HG02981 (cell line): ENCODE results near the gene NKD1.

Source experiments
- ATAC-seq: cut with Tn5 transposase; IDR thresholded peaks from one replicate; pipeline ENCODE4 v1.9.1; 2021; ENCODE audit warnings: mild to moderate bottlenecking, moderate library complexity; ENCODE audit not compliant: unreplicated experiment

The NKD1 gene

DNA sequence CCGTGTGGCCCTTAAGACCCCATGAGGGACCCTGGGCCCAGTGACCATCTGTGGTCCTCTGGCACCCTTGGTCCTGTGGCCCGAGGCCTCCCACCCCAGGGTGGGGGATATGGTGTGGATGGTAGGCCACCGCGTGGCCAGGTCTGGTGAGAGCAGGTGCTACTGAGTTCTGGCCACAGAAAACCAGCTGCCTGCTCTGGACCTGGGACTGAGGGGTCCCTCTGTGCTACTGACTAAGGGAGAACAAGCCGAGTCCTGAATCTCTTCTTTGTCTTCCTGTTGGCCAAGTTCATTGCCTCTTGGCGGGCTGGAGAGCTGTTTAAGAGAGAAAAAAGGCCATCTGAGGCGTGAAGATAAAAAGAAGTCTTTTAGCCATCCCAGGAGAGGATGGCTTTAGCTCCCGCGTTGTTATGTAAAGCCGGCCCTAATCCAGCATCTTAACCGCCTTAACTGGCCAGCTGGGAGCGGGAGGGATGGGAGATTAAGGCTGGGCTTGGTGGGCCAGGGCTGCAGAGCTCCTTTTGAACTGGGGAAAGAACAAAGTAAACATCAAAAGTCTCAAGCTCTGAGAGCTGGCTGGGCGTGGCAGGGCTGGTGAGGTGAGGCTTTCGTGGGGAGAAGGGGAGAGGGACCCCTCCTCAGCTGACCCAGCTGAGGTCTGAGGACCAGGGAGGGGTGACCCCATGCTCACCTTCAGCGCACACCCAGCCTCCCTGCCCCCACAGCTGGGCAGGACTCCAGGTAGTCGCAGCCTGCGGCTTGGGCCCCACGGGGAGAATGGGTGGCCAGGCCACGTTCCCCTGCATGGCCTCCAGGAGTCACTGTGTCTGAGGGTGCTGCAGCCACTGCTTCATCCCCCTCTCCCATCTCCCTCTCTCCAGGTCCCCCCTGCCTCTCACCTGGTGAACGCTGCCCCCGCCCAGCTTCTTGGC is 62.4 kb downstream of the NKD1 start:
- no peak for ATAC-seq

DNA sequence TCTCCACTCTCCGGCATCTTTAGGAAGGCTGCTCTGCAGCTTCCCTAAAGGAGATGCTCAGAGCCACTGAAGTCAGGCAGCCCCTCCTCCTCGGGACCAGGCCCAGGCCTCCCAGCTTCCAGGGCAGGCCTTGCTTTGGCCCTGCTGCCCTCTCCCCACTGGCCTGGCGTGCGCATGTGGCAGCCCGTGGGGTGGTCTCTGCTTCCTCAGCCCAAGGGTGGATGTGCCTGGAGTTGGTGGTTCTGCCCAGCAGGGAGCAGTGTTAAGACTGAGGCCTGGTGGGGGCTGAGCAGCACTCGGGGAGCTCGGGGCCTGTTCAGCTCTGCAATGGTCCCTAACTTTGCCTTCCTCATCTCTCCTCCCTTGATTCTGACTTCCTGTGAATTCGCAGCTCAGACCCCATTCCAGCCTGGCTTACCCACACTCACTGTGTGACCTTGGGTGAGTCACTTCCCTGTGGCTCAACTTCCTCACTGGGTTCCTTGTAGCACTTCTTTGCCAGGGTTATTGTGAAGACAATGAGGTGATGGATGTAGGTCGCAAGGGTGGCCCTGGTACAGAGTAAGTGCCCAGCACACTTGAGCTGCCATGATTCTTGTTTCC is 63.2 kb downstream of the NKD1 start:
- no peak for ATAC-seq

- no peak for ATAC-seq
These were observed 64.0 kb downstream of the NKD1 start for GRCh38 chr16:50611995-50612848.

- ATAC-seq = no peak
These were observed 64.6 kb downstream of the NKD1 start for GRCh38 chr16:50612849-50613198.

DNA sequence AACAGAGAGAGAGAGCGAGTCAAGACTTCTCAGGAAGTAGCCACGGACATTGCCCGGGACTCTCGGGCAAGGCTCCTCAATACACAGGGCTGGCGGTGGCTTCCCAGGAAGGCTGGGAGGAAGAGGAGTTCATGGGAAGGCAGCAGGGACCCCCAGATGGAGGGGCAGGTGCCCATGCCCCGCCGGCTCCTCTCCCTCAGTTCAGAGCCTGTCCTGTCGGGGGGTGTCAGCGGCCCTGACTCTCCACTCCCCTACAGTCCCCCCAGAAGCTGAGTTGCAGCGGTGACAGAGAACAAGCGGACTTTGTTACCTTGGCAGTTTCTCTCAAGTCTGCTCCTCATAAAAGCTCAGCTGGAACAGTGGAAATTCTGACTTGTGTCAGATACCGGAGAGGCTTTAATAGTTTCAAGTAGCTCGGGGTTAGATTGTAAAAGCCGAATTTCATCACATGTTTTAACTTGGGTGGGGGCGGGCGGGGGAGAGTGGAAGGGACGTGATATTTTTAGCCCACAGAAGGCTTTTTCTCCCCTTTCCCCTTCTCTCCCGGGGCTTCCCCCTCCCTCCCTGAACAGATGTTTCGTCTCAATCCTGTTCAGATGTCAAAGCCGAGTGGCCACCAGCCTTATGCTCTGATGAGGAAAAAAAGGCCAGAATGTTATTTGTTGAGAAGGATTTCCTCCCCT is 65.2 kb downstream of the NKD1 start:
- ATAC-seq = no peak

DNA sequence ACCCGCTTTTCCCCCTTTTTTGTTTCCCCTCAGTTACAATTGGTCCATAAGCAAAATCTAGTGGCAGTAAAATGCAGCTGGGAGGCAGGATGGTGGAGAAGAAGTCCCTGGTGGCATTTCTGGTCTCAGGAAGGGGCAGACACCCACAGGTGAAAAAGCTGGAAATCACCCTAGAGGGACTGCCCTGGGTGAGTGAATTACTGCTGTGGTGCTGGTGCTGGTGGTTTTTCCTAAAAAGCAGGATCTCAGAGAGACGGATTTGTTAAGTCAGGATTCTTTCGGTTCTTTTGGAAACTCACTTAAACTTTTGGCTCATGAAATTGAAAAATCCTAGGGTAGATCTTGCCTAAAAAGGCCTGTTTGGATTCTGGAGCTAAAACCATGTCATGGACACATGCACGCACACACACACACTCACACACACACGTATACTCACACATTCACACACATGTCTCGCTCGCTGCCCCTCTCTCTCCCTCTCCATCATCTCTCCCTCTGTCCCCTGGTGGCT is 65.8 kb downstream of the NKD1 start:
- no peak for ATAC-seq

DNA sequence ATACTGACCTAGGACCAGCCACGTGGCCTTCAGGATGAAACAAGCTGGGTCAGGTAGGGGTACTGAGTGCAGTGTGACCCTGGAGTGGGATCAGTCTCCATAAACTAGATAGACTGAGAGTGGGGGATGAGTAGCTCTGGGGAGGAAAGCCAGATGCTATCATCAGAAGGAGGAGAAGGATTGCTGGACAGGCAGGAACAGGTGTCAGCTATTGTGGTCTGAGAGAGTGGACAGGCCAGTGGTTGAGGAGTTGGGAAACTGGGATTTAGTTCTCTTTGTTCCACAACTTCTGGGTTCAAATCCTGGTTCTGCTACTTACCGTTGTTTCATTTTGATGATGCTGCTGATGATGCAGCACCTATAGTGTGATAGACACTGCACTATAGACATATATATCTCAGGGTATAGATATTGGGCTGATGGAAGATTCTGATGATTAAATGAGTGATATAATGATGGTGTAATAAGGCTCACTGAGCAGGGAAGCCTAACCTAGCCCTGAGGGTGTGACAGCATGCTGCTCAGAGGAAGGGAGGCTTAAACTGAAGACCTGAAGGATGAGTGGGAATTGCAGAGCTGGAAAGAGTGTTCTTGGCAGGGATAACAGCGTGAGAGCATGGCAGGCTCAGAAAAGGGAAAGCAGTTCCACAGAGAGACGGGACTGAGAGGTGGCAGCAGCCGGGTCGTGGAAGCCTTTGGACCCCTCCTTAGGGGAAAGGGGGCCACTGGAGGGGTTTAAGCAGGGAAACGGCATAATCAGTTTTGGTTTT is 66.9 kb downstream of the NKD1 start:
- ATAC-seq = no peak

- no peak for ATAC-seq
These were observed 67.7 kb downstream of the NKD1 start for GRCh38 chr16:50615891-50616290.

GRCh38 chr16:50616386-50616785 is 68.2 kb downstream of the NKD1 start:
- no peak for ATAC-seq

- ATAC-seq = no peak
These were observed 68.9 kb downstream of the NKD1 start for GRCh38 chr16:50616883-50617645.

DNA sequence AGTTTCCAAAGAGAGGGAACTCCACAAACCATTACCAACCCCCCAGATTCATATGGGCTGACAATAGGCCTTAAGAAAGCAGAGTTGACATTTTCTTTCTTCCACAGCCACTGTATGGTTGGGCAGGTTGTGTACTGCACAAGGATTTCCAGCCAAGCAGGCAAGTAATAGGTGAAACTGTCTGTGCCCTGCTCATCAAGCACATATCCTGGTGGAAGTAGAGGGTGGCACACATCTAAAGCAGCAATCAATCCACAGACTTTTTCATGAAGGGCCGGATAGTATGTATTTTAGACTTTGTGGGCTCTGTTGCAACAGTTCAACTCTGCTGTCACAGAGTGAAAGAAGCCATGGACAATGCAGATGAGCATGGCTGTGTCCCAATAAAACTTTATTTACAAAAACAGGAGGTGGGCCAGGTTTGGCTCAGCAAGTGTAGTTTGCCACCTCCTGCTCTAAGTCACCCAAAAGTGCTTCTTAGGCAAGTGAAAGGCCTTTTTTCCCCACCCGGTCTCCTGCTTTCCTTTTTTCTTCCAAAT is 69.5 kb downstream of the NKD1 start:
- ATAC-seq = no peak

- no peak for ATAC-seq
These were observed 70.2 kb downstream of the NKD1 start for GRCh38 chr16:50618238-50618918.

DNA sequence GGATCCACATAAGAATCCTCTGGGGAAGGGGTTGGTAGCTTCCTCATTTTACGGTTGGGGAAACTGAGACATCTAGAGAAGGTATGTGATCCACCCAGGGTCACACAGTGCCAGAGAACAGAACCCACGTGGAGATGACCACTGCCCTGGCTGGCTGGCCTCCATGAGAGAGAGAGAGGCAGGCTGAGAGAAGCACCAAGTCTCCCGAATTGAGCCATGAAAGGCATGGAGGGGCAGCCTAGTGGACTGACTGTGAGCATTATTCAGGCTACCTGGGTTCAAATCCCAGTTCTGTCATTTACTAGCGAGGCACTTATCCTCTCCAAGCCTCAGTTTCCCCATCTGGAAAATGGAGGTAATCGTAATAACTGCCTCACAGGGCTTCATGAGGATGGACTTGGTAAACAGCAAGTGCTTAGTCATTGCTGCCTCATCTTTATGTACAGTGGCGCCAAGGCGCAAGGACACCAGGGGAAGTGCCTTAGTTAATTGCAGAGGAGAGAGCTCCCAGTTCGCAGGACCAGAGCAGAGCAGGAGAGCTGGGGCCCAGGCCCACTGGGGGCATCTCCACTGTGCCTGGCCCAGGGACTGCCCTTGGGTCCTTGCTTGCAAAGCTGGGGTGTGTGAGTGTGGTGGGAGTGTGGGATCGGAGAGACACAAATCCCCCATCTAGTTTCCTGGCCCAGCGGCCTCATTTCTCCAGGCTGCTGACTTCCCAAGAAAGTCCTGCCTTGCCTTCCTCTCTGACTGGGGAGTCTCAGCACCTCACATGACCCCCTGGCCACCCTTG is 71.7 kb downstream of the NKD1 start:
- ATAC-seq = no peak

- ATAC-seq = no peak
These were observed 72.7 kb downstream of the NKD1 start for GRCh38 chr16:50620646-50621451.

DNA sequence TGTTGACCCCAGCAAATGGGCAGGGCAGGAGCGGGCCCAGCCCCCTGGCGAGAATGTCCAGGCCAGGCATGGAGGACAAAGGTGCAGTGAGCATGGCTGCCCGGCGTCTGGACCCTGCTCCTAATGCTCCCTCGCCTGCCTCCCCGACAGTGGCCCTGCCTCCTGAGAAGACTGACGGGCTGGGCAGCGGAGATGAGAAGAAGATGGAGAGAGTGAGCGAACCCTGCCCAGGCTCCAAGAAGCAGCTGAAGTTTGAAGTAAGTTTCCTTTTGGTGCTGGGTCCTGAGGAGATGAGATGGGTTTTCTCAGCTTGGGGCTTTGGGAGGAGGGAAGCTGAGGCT is 73.2 kb downstream of the NKD1 start:
- ATAC-seq = no peak

DNA sequence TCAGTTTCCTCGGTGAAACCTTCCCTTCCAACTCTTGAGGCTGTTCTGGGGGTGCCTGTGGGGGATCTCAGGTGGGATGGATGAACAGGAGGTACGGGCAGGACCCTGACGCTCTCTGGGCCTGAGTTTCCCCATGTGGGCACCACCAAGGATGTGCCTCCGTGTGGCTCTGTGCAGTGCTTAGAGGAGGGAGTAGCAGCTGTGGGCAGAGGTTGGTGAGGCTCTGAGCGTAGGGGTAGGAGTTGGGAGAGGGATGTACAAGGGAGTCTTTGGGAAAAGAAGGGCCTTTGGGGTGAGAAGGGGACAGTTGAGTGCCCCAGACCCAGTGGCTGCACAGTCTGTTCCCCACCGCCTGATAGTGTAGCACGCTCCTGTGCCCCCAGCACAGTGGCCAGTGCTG is 73.8 kb downstream of the NKD1 start:
- ATAC-seq = no peak
